CD4-positive, alpha-beta T cell (primary cell): ENCODE results near the gene C2orf92. TPM values are rescaled to one million over a fixed set of nuclear protein-coding genes. Genes with fewer than 3 reads are reported as not detected.
A peak's percentile ranks its signal among the peaks of the same experiment; 100 is the strongest.

Source experiments
- ATAC-seq: fragments of 200-7000 bp; cut with Tn5 transposase; one replicate; pipeline ENCODE4 v1.10.0; 2022; ENCODE audit warnings: mild to moderate bottlenecking; ENCODE audit not compliant: poor library complexity
- CTCF ChIA-PET: fragments of 350-600 bp; sonication (Branson Sonifier 250); formaldehyde crosslinking; loops from one replicate; lab custom pipeline; 2021; ENCODE audit warnings: antibody characterized with exemption, inconsistent platforms; lab: Charles Lee
- POLR2A ChIA-PET: fragments of 350-600 bp; sonication (Branson Sonifier 250); formaldehyde crosslinking; loops from one replicate; lab custom pipeline; 2021; ENCODE audit warnings: antibody characterized with exemption, inconsistent platforms; lab: Charles Lee
- DNase-seq, 14 experiments: peaks; one replicate each; pipeline ENCODE4 v3.0.0-alpha.2; 2013 to 2020; ENCODE audit warnings: mixed read lengths in 2 of 14
- H3K27ac ChIP-seq, 2 donors: one replicate each; pipeline versions ENCODE4 v1.5.1 to v1.7.0; 2013; ENCODE audit warnings: low read length in 2 of 2, low read depth in 1 of 2, mild to moderate bottlenecking in 1 of 2
- H3K27me3 ChIP-seq, 2 experiments: 1 replicate in 1 of 2; 2 replicates in 1 of 2; pipeline versions ENCODE4 v1.6.1 to v1.7.0; 2013; ENCODE audit warnings: low read length in 2 of 2, control low read depth in 1 of 2, mild to moderate bottlenecking in 1 of 2, moderate library complexity in 1 of 2; ENCODE audit not compliant: insufficient read depth in 2 of 2, control insufficient read depth in 1 of 2
- H3K36me3 ChIP-seq: one replicate; pipeline ENCODE4 v1.6.1; 2013; ENCODE audit warnings: low read length, control low read depth; ENCODE audit not compliant: insufficient read depth
- H3K4me1 ChIP-seq: one replicate; pipeline ENCODE4 v1.6.1; 2013; ENCODE audit warnings: low read length, control low read depth; ENCODE audit not compliant: insufficient read depth
- H3K4me3 ChIP-seq: one replicate; pipeline ENCODE4 v1.5.1; 2013; ENCODE audit warnings: mild to moderate bottlenecking, low read length, moderate library complexity
- H3K9me3 ChIP-seq, 2 experiments: 1 replicate in 1 of 2; 2 replicates in 1 of 2; pipeline versions ENCODE4 v1.6.1 to v1.7.0; 2013; ENCODE audit warnings: low read length in 2 of 2, mild to moderate bottlenecking in 2 of 2, control low read depth in 1 of 2, moderate library complexity in 1 of 2; ENCODE audit not compliant: control insufficient read depth in 1 of 2, insufficient read depth in 1 of 2
- H3K27ac Mint-ChIP-seq: one replicate; pipeline ENCODE4 v1.8.0; 2020; ENCODE audit warnings: mixed read lengths
- H3K27me3 Mint-ChIP-seq: one replicate; pipeline ENCODE4 v1.8.0; 2021; ENCODE audit warnings: mixed read lengths
- H3K36me3 Mint-ChIP-seq: one replicate; pipeline ENCODE4 v1.8.0; 2021; ENCODE audit warnings: low read depth, mixed read lengths
- H3K4me1 Mint-ChIP-seq: one replicate; pipeline ENCODE4 v1.8.0; 2021; ENCODE audit warnings: low read depth, mixed read lengths
- H3K4me3 Mint-ChIP-seq: one replicate; pipeline ENCODE4 v1.8.0; 2020; ENCODE audit warnings: mild to moderate bottlenecking, mixed read lengths
- H3K9me3 Mint-ChIP-seq: one replicate; pipeline ENCODE4 v1.8.0; 2020; ENCODE audit warnings: mixed read lengths
- CTCF ChIP-seq: fragments of 200-600 bp; IDR thresholded peaks from one replicate; pipeline ENCODE4 v1.8.0; 2022; ENCODE audit warnings: antibody characterized with exemption, mild to moderate bottlenecking
- intact Hi-C, 2 experiments: fragments of 100-400 bp; cut with DNase I in 1 of 2; cut with micrococcal nuclease in 1 of 2; formaldehyde crosslinking; loops; one replicate each; pipeline versions ENCODE4 v1.15.1 to v1.9.0; 2023 to 2025; cut with DNase I, micrococcal nuclease
- total RNA-seq, 174 experiments: library from RNA in 2 of 174; stranded (reverse) in 2 of 174; gene quantifications; one replicate each; pipeline ENCODE4 v1.2.3 and lab custom pipeline; 2021 to 2026

C2orf92 gene
- total RNA-seq, 2 experiments from 2014 or later: 12.4 to 13.4 TPM

GRCh38 chr2:97724073-97724410, 54.5 kb downstream of the C2orf92 start:
- peaks cover 93% of the 10 kb centered on the region for H3K4me1 ChIP-seq
- CTCF ChIA-PET: interaction anchor here (1.6 kb wide), 1 partner anchor 24 kb away, joined by 4 read pairs; no protein-coding TSS in a partner anchor
- H3K27ac Mint-ChIP-seq: no peak overlapping the region
- H3K27ac ChIP-seq: peak overlapping the region in 1 of 2 donors; percentile 30
- H3K27me3 ChIP-seq: no peaks in the 10 kb centered on the region
- no peak overlapping the region for H3K4me3 ChIP-seq
- peaks cover 89% of the 10 kb centered on the region for H3K36me3 Mint-ChIP-seq
- no peak overlapping the region for H3K4me3 Mint-ChIP-seq
- H3K4me1 Mint-ChIP-seq: peaks cover 82% of the 10 kb centered on the region
- intact Hi-C loops: no loop called here
- DNase-seq (no peak), ATAC-seq (no peak)
- H3K9me3 Mint-ChIP-seq: no peaks in the 10 kb centered on the region
- TF ChIP-seq CTCF: no peak
- POLR2A ChIA-PET: interaction anchor here (1.2 kb wide), 1 partner anchor 11 kb away, joined by 3 read pairs; the partner anchor contains the start of gene ZAP70
- H3K9me3 ChIP-seq: no peaks in the 10 kb centered on the region
- H3K36me3 ChIP-seq: peaks cover 85% of the 10 kb centered on the region
- H3K27me3 Mint-ChIP-seq: no peaks in the 10 kb centered on the region

GRCh38 chr2:97724501-97724900, 55.0 kb downstream of the C2orf92 start:
- DNase-seq (no peak), ATAC-seq (no peak)
- Histone ChIP-seq H3K27me3 (no peaks in the 10 kb centered on the region), H3K4me1 (peaks cover 88% of the 10 kb centered on the region), H3K36me3 (peaks cover 90% of the 10 kb centered on the region), H3K9me3 (no peaks in the 10 kb centered on the region), H3K4me3 (no peak overlapping the region), H3K27ac (peak overlapping the region in 1 of 2 donors; percentile 30)
- Mint-ChIP-seq H3K4me3 (no peak overlapping the region), H3K4me1 (peaks cover 82% of the 10 kb centered on the region), H3K27ac (no peak overlapping the region), H3K9me3 (no peaks in the 10 kb centered on the region), H3K36me3 (peaks cover 89% of the 10 kb centered on the region), H3K27me3 (no peaks in the 10 kb centered on the region)
- no peak for TF ChIP-seq CTCF
- CTCF ChIA-PET: interaction anchor here (1.6 kb wide), 1 partner anchor 24 kb away, joined by 4 read pairs; no protein-coding TSS in a partner anchor
- intact Hi-C loops: no loop called here
- POLR2A ChIA-PET: interaction anchor here (1.2 kb wide), 1 partner anchor 11 kb away, joined by 3 read pairs; the partner anchor contains the start of gene ZAP70

GRCh38 chr2:97724946-97725688, 55.6 kb downstream of the C2orf92 start:
- POLR2A ChIA-PET: no interaction called here
- Mint-ChIP-seq H3K9me3 (no peaks in the 10 kb centered on the region), H3K4me3 (no peak overlapping the region), H3K27ac (peak overlapping the region; percentile 74), H3K36me3 (peaks cover 89% of the 10 kb centered on the region), H3K27me3 (no peaks in the 10 kb centered on the region), H3K4me1 (peaks cover 78% of the 10 kb centered on the region)
- H3K9me3 ChIP-seq: peaks cover 0 to 4% of the 10 kb centered on the region in 2 experiments
- no peak overlapping the region for H3K27ac ChIP-seq
- peaks cover 91% of the 10 kb centered on the region for H3K36me3 ChIP-seq
- intact Hi-C loops: no loop called here
- no peaks in the 10 kb centered on the region for H3K27me3 ChIP-seq
- no peak for TF ChIP-seq CTCF
- no peak for DNase-seq
- CTCF ChIA-PET: interaction anchor here (3.6 kb wide), 1 partner anchor 15 kb away, joined by 11 read pairs; no protein-coding TSS in a partner anchor
- ATAC-seq: no peak
- peaks cover 83% of the 10 kb centered on the region for H3K4me1 ChIP-seq
- H3K4me3 ChIP-seq: no peak overlapping the region
